GM19240 (cell line): ENCODE results near the gene ADORA2A.

Experiments
- DNase-seq: peaks from one replicate; pipeline ENCODE4 v3.0.0; 2011; ENCODE audit warnings: low spot score; ENCODE audit not compliant: insufficient read length

ADORA2A gene

GRCh38 chr22:24427500-24428164 lies at the start of gene ADORA2A:
Gene ADORA2A (plus strand): TSS chr22:24427599. CDS start chr22:24433405, 5,806 bp downstream.
- peak; percentile 61 for DNase-seq

DNA sequence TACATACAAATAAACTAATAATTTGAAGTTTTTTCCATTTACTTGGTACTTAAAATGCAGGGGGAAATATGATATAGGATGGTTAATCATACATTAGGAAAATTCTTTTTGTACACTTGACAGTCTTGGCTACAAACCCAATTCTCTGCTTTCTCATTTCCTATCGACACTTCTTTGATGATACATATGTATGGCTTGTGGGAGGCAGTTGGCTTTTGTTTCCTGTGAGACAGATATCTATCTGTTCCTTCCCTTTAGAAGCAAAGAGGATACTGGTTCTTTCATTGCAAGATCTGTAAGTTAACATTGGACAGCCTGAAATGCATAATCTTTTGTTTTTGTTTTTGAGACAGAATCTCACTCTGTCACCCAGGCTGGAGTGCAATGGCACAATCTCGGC lies 47.9 kb upstream of the ADORA2A start:
- no peak for DNase-seq

GRCh38 chr22:24380220-24380904 lies 47.0 kb upstream of the ADORA2A start:
- no peak for DNase-seq

- no peak for DNase-seq
Measured at GRCh38 chr22:24380905-24381230, 46.5 kb upstream of the ADORA2A start.

DNA sequence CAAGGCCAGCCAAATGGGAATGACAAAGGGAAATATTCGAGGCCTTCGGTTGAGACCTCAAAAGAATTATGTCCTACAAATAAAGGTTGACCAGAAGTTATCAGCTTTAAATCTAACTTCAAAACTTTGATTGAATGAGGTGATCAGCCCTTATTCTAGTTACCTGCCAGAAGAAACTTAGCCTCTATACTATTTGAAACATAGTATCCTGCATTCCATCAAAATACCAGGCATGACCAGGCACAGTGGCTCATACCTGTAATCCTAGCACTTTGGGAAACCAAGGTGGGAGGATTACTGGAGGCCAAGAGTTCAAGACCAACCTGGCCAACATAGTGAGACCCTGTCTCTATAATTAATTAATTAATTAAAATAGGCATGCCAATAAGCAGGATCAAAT lies 44.3 kb upstream of the ADORA2A start:
- no peak for DNase-seq

DNA sequence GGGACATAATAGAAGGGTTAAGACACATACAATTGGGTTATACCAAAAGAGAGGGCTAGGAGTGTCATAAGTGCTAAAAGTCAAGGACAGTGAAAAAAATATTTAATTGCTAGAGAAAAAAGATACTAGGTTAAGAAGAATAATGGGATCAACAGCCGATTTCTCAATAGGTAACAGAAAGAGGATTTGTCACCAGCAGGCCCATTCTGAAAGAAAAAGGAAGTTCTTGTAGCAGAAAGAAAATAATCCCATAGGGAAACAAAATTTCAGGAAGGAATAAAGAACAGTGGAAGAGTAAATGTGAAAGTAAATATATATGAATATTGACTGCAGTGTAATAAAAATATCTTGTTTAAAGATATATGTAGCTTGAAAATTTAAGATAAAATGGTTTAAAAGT lies 43.3 kb upstream of the ADORA2A start:
- DNase-seq, result no peak

DNA sequence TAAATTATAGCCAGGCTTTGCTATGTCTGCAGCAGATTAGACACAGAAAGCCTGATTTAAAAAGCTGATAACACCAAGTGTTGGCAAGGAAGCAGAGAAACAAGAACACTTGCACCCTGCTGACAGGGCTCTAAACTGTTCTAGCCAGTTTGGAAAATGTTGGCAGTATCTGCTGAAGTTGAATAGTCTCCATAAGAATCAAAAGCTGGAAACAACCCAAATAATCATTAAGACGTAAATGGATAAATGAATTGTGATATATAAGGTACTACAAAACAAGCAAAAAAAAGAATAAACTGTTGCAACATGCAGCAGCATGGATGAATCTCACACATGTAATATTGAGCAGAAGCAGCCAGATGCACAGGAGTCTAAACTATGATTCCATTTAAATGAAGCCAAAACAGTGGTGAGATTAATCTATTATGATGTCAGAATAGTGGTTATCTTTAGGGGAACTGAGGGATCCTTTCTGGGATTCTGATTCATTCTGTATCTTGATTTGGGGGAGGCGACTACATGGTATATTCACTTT lies 40.4 kb upstream of the ADORA2A start:
- no peak for DNase-seq

GRCh38 chr22:24389680-24390079 lies 37.7 kb upstream of the ADORA2A start:
- no peak for DNase-seq

DNA sequence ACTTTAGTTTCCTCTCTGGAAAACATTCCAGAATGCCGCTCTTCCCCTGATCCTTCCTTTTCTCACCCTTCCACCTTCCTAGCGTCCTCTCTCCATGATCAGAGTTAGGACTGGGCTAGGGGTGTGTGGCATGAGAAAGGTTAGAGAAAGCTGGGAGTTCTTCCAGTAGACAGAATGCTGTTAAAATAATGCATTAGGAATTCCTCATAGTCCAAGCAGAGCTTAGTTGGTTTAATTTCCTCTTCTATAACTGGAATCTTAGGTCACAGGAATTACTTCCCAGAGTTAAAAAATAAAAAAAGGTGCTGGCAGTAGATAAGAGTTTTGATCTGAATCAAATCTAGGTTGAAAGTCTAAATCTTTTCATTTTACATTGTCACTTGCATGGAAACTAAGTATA lies 37.2 kb upstream of the ADORA2A start:
- no peak for DNase-seq

GRCh38 chr22:24390576-24390975 lies 36.8 kb upstream of the ADORA2A start:
- no peak for DNase-seq

GRCh38 chr22:24391836-24392217 lies 35.6 kb upstream of the ADORA2A start:
- DNase-seq, result no peak

- no peak for DNase-seq
Measured at GRCh38 chr22:24392218-24392931, 35.0 kb upstream of the ADORA2A start.

DNA sequence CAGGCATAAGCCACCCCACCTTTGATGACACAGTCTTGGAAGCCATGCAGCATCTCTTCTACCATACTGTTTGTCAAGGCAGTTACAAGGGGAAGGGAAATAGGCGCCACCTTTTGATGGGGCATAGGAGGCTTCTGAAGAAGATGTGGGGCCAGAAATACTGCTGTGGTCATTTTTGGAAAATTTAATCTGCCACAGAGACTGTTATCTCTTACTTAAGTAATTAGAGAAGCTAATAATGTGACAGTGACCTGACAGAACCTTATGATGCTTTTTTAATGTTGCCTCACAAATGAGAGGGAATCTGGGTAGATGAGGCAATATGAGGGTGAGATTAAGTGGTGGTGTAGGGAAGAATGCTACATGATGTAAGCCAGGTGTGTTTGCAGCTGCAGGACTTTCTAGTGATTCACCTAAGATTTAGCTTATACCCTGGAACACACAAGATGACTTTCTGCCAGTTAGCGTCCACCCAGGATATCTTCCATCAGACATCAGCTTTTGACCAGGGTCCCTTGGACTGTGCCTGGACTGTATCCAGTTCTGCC lies 34.3 kb upstream of the ADORA2A start:
- no peak for DNase-seq

DNA sequence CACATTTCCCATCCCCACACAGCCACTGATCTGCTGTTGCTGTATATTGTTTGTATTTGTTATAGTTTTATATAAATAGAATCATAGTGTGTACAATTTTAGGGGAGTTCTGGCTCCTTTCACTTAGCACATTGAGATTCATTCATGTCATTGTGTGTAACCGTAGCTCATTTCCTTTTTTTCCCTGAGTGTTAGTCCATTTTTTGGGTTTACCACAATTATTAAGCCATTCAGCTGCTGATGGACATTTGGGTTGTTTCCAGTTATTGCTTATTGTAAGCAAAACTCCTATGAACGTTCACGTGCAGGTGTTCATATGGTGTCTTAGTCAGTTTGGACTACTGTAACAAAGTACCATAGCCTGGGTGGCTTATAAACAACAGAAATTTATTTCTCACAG lies 33.6 kb upstream of the ADORA2A start:
- no peak for DNase-seq

- DNase-seq, result no peak
Measured at GRCh38 chr22:24394254-24394653, 33.1 kb upstream of the ADORA2A start.

- DNase-seq, result no peak
Measured at GRCh38 chr22:24398409-24398808, 29.0 kb upstream of the ADORA2A start.

- no peak for DNase-seq
Measured at GRCh38 chr22:24400034-24400725, 27.2 kb upstream of the ADORA2A start.

DNA sequence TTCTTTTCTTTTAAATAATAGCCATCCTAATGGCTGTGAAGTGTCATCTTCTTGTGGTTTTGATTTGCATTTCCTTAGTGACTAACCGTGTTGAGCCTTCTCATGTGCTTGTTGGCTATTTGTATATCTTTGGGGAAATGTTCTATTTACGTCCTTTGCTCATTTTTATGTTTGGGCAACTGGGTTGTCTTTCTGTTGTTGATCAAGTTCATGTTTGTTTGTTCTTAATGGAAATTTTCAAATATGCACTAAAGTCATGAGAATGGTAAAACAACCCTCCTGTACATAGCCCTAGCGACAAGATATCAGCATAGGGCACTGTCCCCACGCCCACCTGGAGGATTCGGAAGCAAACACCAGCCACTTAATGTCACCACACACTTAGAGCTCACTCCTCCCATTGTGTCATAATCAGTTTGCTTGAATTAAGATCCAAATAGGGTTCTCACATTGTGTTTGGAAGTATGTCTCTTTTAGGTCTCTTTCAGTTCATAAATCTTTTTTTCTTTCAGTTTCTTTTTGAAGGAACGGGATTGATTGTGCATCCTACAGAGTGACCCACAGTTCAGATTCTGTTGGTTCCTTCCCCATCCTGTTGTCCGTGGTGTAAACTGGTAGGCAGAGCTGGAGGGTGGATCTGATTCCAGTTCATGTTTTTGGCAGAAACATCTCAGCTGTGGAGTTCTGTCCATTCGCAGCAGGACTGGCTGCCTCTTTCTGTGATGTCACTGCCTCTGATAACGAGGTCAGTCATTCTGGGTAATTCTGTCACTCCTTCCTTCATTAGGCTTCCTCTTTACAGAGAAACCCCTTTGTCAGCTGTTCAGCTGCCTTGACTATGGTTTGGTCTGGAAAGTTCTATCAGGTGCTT lies 26.4 kb upstream of the ADORA2A start:
- no peak for DNase-seq

DNA sequence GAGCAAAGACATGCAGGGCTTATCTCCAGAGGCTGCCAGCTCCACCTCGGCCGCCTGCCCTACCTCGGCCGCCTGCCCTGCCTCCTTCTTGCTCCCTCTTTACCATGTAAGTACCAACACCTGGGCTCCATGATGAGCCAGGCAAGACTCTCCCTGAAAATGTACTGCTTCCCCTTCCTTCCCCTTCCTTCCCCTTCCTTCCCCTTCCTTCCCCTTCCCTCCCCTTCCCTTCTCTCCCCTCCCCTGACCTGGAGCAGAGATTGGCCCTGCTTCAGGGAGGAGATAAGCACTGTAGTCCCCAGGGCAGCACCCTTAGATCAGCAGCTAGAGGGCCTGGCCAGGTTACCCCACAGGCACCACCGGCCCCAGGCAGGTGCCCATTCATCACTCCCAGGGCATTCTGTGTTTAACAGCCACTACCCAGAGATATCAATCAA lies 25.4 kb upstream of the ADORA2A start:
- no peak for DNase-seq

DNA sequence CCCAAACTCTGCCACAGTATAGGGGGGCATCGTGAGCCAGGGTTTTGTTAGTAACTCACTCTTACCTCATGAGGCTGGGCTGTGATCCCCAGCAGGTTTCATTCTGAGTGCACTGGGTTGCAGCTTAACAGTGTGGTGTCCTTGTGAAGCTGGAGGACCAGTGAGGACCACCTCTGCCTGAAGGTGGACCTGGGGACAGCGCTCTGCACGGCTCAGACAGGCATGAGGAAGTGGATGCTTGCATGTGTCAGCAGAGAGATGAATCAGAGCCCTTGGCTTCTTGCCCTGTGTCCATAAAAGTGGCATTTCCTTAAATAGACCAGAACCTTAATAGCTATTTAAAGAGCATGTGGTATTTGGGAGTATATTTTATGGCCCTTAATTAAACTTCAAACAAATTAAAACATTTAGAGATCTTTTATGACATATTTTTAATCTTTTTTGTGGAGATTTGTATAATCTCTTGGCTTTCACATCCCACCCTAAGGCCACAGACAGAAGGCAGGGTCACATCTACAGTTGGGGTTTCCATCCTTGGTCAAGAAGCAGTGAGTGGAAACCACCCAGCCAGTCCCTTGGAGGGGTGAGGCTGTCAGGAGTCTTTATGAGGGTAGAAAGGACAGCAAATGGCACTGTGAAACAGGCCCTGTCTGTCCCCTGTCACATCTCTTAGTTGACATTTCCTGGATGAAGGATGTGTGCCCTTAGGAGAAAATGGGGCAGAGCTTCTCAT lies 24.8 kb upstream of the ADORA2A start:
- DNase-seq, result no peak
